T follicular helper cell (primary cell): ENCODE results near the gene UNC13A.

ENCODE experiments used
- DNase-seq: peaks from one replicate; pipeline ENCODE4 v3.0.0-alpha.2; 2020; ENCODE audit warnings: low read depth
- total RNA-seq, 2 experiments: gene quantifications; one replicate each; lab custom pipeline; 2026; lab: John Stamatoyannopoulos, UW

UNC13A gene
- total RNA-seq, result 0.04 to 0.18 reads per million in 2 experiments

GRCh38 chr19:17687857-17688784, at the start of gene UNC13A:
UNC13A (minus strand) TSS chr19:17688354; CDS start chr19:17688199, 155 bp downstream.
- DNase-seq, result peak; percentile 17

GRCh38 chr19:17737690-17738153, 49.6 kb upstream of the UNC13A start:
- DNase-seq, result no peak

- DNase-seq, result no peak
Observed at GRCh38 chr19:17735410-17735809, 47.3 kb upstream of the UNC13A start.

GRCh38 chr19:17734146-17734545, 46.0 kb upstream of the UNC13A start:
- DNase-seq, result no peak

GRCh38 chr19:17733127-17733526, 45.0 kb upstream of the UNC13A start:
- no peak for DNase-seq

GRCh38 chr19:17727843-17728242, 39.7 kb upstream of the UNC13A start:
- DNase-seq, result no peak

- no peak for DNase-seq
Observed at GRCh38 chr19:17726964-17727773, 39.0 kb upstream of the UNC13A start.

- DNase-seq, result no peak
Observed at GRCh38 chr19:17726136-17726741, 38.1 kb upstream of the UNC13A start.

GRCh38 chr19:17725422-17726078, 37.4 kb upstream of the UNC13A start:
- no peak for DNase-seq

GRCh38 chr19:17724655-17725054, 36.5 kb upstream of the UNC13A start:
- no peak for DNase-seq

- DNase-seq, result no peak
Observed at GRCh38 chr19:17722655-17723240, 34.6 kb upstream of the UNC13A start.

- DNase-seq, result no peak
Observed at GRCh38 chr19:17721821-17722220, 33.7 kb upstream of the UNC13A start.

- DNase-seq, result no peak
Observed at GRCh38 chr19:17721111-17721628, 33.0 kb upstream of the UNC13A start.

- DNase-seq, result no peak
Observed at GRCh38 chr19:17720440-17720839, 32.3 kb upstream of the UNC13A start.

- DNase-seq, result no peak
Observed at GRCh38 chr19:17719730-17720400, 31.7 kb upstream of the UNC13A start.

GRCh38 chr19:17718947-17719711, 31.0 kb upstream of the UNC13A start, which contains the start of gene MAP1S:
MAP1S (plus strand) TSS chr19:17719480; CDS start chr19:17719503, 23 bp downstream.
- peak; percentile 37 for DNase-seq

GRCh38 chr19:17718550-17718946, 30.4 kb upstream of the UNC13A start:
- no peak for DNase-seq

- DNase-seq, result no peak
Observed at GRCh38 chr19:17716309-17716929, 28.3 kb upstream of the UNC13A start.

GRCh38 chr19:17711851-17712250, 23.7 kb upstream of the UNC13A start:
- DNase-seq, result no peak
